Islet of Langerhans (tissue), 1 donor: ENCODE results near the gene FKBP2.

ENCODE experiments used
- FAIRE-seq: peaks from one replicate; lab custom pipeline; 2011; peaks lifted over from hg19 to GRCh38; lab: Jason Lieb, UNC

The FKBP2 gene

GRCh38 chr11:64240435-64241240, at the start of gene FKBP2:
TSS of gene FKBP2 (plus strand) at chr11:64241095. CDS start at chr11:64242388, 1,293 bp downstream.
- FAIRE-seq, result no peak

- no peak for FAIRE-seq
Observed at GRCh38 chr11:64192434-64192833, 48.5 kb upstream of the FKBP2 start.

- no peak for FAIRE-seq
Observed at GRCh38 chr11:64196626-64197025, 44.3 kb upstream of the FKBP2 start.

GRCh38 chr11:64198511-64198910, 42.4 kb upstream of the FKBP2 start:
- no peak for FAIRE-seq

GRCh38 chr11:64201543-64201942, 39.4 kb upstream of the FKBP2 start:
- no peak for FAIRE-seq

- FAIRE-seq, result no peak
Observed at GRCh38 chr11:64202992-64203391, 37.9 kb upstream of the FKBP2 start.

- FAIRE-seq, result no peak
Observed at GRCh38 chr11:64203421-64204079, 37.3 kb upstream of the FKBP2 start.

GRCh38 chr11:64204080-64204440, 36.8 kb upstream of the FKBP2 start:
- FAIRE-seq, result no peak

- FAIRE-seq, result no peak
Observed at GRCh38 chr11:64204464-64204989, 36.4 kb upstream of the FKBP2 start.

GRCh38 chr11:64206457-64207255, 34.2 kb upstream of the FKBP2 start, which contains the start of gene FERMT3:
TSS of gene FERMT3 (plus strand) at chr11:64206721. CDS start at chr11:64207365, 644 bp downstream.
- FAIRE-seq, result no peak

GRCh38 chr11:64207256-64208085, 33.4 kb upstream of the FKBP2 start:
- FAIRE-seq, result no peak

- no peak for FAIRE-seq
Observed at GRCh38 chr11:64208086-64208795, 32.7 kb upstream of the FKBP2 start.

GRCh38 chr11:64208796-64209562, 31.9 kb upstream of the FKBP2 start:
- FAIRE-seq, result no peak

GRCh38 chr11:64209563-64209843, 31.4 kb upstream of the FKBP2 start:
- FAIRE-seq, result no peak

GRCh38 chr11:64210301-64211020, 30.4 kb upstream of the FKBP2 start:
- FAIRE-seq, result no peak

- no peak for FAIRE-seq
Observed at GRCh38 chr11:64211181-64211872, 29.6 kb upstream of the FKBP2 start.

- FAIRE-seq, result no peak
Observed at GRCh38 chr11:64216879-64217278, 24.0 kb upstream of the FKBP2 start.

GRCh38 chr11:64218628-64219353, 22.1 kb upstream of the FKBP2 start:
- no peak for FAIRE-seq

- FAIRE-seq, result no peak
Observed at GRCh38 chr11:64219354-64219684, 21.6 kb upstream of the FKBP2 start.
